NCI-H128 (cell line): ENCODE data around the gene HOXC4.

ENCODE experiments used
- DNase-seq: peaks from one replicate; lab custom pipeline; 2025; ENCODE audit not compliant: unreplicated experiment; lab: John Stamatoyannopoulos, UW

Gene HOXC4

DNA sequence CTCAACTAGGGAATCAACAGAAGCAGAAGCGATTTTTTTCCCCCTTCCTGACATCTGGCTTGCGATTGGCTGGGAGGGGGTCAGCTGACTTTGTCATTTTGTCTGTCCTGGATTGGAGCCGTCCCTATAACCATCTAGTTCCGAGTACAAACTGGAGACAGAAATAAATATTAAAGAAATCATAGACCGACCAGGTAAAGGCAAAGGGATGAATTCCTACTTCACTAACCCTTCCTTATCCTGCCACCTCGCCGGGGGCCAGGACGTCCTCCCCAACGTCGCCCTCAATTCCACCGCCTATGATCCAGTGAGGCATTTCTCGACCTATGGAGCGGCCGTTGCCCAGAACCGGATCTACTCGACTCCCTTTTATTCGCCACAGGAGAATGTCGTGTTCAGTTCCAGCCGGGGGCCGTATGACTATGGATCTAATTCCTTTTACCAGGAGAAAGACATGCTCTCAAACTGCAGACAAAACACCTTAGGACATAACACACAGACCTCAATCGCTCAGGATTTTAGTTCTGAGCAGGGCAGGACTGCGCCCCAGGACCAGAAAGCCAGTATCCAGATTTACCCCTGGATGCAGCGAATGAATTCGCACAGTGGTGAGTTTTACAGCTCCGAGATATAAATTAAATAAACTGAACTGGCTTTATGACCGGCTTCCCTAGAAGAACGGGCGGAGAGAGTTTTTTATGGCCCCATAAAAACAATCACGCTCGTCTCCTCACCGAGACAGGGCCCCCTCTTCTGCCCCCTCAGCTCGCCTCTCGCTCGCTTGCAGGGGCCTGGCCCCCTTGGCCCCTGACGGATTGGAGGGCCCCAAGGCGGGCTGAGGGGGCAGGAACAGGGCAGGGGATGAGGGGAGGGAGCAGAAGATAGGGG lies 25.1 kb upstream of the HOXC4 start, which contains the start of gene HOXC6:
Gene HOXC6, plus strand, starts transcription at position 127 of the 888 bp plus-strand sequence. Its CDS starts 82 bp downstream, at position 209.
- no peak for DNase-seq

DNA sequence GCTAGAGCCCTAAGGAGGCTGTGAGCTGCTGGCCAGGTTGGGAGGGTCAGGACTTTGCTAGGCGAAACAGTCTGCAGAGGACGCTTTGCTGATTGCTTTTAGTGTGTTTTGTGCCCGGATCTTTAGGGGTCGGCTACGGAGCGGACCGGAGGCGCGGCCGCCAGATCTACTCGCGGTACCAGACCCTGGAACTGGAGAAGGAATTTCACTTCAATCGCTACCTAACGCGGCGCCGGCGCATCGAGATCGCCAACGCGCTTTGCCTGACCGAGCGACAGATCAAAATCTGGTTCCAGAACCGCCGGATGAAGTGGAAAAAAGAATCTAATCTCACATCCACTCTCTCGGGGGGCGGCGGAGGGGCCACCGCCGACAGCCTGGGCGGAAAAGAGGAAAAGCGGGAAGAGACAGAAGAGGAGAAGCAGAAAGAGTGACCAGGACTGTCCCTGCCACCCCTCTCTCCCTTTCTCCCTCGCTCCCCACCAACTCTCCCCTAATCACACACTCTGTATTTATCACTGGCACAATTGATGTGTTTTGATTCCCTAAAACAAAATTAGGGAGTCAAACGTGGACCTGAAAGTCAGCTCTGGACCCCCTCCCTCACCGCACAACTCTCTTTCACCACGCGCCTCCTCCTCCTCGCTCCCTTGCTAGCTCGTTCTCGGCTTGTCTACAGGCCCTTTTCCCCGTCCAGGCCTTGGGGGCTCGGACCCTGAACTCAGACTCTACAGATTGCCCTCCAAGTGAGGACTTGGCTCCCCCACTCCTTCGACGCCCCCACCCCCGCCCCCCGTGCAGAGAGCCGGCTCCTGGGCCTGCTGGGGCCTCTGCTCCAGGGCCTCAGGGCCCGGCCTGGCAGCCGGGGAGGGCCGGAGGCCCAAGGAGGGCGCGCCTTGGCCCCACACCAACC lies 23.9 kb upstream of the HOXC4 start:
- DNase-seq = no peak

DNA sequence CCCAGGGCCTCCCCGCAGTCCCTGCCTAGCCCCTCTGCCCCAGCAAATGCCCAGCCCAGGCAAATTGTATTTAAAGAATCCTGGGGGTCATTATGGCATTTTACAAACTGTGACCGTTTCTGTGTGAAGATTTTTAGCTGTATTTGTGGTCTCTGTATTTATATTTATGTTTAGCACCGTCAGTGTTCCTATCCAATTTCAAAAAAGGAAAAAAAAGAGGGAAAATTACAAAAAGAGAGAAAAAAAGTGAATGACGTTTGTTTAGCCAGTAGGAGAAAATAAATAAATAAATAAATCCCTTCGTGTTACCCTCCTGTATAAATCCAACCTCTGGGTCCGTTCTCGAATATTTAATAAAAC lies 23.2 kb upstream of the HOXC4 start:
- no peak for DNase-seq

DNA sequence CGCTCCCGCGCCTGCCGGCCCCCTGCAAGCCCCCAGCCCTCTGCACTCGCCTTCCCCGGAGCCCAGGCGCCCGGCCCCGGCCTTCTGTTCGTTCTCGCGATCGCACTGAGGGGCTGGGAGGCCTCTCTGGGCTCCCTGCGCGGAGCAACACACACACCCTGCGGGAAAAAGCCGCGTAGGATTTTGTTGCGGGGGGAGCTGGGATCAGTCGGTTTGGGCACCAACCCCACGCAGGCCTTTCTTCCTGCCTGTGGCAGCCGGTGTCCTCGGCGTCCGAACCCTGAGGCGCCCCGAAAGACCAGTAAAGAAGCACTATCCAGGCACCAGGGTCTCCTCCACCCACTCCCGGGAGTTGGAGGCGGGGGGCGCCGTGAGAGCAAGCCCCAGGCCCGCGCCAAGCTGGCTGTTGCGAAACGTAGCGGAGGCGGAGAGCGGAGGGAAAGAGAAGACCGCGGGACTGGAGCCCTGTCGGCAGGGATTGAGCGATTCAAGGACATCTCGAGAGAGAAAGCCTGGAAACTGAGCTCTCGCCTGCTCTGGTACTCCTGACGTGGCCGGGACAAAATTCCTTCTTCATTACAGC lies 22.7 kb upstream of the HOXC4 start:
- DNase-seq = no peak

DNA sequence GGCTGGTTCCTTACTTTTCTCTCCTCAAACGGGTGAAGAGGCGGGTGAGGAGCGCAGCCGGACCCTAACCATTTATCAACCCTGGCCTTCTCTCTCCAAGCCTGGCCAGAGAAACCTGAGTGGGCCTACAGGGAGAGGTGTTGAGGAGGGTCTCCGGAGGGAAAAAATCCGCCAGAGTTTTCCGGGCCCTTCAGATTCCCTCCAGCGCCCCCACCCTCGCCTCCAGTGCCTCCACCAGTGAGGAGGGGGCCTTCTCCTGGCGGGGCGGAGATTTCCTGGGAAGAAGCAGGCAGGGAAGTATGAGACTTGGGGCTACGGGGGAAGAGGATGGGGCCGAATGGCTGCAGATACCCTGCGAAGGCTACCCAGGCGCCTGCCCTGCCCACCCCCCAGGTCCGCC lies 22.2 kb upstream of the HOXC4 start:
- DNase-seq = no peak

DNA sequence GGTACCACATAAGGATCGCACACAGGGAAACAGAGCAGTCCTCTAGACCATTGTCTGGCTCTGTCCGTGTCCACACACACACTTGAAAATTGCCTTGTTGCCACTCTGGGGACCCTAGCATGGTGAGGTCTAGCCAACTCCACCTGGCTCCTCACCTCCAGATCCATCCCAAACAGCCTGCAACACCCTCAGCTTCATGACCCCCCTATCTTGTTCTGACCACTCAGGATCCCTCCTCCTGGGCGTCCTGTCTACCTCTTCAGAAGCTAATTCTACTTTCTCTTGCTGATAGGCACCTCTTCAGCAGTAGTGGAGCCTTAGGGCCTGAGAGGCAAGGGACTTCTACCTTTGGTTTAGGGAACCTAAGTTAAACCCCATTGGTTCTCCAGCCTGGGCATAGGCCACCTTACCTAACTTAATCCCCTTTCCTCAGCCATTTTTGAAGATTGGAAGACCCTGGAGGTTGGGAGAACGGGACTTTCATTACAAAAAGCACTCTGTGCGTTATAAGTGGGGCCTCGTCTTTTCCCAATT lies 21.5 kb upstream of the HOXC4 start:
- DNase-seq = no peak

DNA sequence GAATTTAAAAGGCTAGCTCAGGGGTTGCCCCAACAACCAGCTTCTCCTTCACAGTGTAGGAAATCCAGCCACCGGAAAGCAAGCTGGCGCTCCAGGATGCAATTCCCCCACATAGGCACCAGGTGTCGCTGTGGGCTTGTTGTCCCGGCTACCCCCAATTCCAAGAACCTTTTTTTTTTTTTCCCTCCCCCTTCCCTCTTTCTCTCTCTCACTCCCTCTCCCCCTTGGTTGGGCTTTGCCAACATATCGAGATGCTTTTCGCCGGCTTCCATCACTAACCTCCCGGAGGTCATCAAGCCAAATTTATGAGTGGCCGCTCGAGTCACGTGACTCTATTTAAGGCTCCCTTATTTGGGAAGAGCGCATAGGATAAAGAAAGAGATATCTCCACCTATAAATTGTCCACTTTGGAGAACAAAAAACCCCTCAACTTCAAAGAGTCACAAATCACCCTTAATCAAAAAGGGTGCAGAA lies 21.0 kb upstream of the HOXC4 start, which contains the start of gene HOXC5:
Gene HOXC5, plus strand, starts transcription at position 424 of the 474 bp plus-strand sequence. CDS start 73 bp downstream, outside the sequence.
- peak; percentile 24 for DNase-seq

DNA sequence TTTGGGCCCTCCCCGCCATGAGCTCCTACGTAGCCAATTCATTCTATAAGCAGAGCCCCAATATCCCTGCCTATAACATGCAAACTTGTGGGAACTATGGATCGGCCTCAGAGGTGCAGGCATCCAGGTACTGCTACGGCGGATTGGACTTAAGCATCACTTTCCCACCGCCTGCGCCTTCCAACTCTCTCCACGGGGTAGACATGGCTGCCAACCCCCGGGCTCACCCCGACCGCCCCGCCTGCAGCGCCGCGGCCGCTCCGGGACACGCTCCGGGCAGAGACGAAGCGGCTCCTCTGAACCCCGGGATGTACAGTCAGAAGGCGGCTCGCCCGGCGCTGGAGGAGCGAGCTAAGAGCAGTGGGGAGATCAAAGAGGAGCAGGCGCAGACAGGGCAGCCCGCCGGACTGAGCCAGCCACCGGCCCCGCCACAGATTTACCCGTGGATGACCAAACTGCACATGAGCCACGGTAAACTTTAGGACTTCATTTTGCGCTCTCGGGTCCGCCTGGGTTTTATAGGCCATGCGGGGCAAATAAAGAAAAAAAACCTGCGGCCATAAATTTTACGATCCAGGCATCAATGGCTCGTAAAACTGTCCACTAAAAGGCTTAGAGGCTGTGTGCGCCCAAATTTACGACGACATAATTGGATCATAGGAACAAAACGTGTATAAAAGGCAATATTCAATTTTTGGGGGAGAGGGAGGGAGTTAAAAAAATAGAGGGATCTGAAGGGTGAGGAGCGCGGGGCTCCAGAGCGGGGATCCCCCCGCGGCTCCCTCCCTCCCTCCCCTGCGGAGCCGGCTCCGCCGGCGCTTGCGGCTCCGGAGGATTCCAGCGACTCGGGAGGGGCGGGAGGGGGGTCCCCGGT lies 20.3 kb upstream of the HOXC4 start:
- no peak for DNase-seq

DNA sequence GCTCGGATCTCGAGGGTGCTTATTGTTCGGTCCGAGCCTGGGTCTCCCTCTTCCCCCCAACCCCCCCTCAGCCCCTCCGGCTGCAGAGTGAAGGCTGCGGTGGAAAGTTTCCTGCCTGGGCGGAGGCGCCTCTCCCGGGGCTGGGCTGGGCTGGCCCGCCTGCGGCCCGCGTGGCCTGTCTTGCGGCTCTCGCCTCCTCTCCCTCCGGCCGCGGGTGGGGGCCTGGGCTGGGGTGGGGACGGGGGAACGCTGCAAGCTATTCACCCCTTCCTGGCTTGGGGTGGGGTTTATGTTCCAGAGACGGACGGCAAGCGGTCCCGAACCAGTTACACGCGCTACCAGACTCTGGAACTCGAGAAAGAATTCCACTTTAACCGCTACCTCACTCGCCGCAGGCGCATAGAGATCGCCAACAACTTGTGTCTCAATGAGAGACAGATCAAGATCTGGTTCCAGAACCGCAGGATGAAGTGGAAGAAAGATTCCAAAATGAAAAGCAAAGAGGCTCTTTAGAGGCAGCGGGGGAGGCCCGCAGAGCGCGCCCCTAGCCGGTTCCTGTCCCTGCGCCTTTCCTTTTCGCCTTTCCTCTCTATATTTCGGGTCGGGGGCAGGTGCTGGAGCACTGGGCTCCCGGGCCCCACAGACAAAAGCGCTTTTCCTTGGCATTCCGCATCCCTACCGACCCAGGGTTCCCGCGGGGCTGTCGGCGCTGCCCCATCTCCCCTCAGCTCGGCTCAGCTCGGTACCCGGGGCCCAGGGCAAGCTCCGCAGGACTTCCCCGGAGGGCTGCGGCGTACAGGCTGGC lies 19.5 kb upstream of the HOXC4 start:
- no peak for DNase-seq

DNA sequence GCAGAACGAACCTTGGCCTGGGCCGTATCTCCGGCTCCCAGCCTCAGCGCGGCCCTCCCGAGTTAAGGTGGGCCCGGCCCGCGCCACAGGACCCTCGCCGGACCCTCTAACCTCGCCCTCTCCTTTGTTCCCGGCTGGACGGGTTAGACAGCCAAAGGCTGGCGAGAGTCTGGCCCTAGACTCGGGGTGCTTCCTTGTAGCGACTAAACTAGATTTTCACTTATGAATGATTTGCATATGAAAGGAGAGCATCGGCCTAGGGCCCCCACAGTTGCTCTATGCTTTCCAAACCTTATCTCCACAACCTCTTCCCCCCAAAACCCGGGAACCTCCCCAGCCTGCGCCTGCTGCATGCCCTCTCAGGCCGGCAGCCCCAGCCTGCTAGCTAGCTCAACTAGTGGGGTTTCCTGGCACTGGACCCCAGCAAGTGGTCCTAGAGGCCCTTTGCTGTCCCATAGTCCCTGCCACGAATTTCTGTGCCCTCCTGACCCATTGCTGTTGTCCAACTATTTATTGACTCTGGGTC lies 18.8 kb upstream of the HOXC4 start:
- no peak for DNase-seq

DNA sequence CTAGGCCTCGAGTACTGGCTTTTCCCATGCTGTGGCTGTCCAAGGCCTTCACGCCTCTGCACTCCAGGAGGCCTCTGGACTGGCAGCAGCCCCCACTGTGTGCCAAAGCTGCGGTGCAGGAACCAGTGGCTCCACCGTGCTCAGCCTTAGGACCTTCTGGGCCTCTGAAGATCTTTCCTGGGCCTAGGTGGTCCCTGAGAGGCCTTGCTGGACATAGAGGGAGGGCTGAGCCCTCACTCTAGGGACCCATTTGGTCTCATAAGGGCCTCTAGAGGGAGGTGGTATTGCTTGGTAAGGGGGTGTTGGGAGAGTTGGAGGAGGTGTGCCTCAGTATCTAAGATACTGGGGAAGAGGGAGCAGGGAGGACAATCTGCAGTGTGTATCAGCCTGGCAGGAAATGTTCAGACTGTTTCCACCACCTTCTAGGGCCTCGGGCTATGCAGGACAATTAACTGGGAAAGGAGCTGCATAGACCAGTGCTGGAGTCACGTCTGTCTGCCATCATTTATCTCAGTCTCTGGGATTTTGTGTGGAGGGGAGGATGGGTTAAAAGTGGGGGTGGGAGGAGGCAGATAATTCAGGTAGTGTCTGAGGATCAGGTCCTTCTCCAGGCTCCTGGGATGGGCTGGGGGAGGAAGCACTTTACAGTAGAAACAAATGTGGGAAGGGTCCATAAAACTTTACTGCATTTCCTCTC lies 17.9 kb upstream of the HOXC4 start:
- no peak for DNase-seq

DNA sequence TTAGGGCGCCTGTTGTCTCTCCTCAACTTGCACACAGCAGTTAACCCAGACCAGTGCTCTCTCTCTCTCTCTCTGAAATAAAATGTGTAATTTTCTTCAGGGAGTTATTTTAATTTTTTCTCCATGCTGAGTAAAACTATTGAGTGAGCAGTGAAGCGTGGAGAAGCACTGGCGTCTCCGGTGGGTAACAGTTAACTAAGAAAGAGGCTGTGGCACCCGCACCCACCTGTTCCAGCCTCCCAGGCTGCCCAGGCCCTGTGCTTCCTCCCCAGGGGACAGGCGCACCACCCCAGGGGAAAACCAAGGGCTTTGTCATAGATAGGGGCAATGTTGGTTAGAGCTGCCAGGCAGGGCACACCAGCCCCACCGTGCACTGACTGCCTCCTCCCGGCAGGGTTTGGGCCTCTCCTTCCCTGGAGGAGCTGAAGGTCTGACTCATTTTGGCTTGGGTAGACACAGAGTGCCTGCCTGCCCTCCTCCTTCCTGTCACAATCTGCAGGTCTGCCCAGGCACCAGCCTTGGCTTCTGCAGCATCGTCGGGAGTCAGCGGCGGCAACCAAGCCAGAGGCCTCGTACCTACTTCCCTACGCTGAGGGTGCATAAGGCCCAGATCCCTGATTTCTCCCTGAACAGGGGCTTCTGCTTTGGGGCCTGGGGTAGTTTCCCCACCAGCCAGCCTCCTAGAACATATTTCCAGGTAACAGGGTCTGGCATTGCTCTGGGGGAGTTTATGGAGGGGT lies 16.8 kb upstream of the HOXC4 start:
- no peak for DNase-seq

DNA sequence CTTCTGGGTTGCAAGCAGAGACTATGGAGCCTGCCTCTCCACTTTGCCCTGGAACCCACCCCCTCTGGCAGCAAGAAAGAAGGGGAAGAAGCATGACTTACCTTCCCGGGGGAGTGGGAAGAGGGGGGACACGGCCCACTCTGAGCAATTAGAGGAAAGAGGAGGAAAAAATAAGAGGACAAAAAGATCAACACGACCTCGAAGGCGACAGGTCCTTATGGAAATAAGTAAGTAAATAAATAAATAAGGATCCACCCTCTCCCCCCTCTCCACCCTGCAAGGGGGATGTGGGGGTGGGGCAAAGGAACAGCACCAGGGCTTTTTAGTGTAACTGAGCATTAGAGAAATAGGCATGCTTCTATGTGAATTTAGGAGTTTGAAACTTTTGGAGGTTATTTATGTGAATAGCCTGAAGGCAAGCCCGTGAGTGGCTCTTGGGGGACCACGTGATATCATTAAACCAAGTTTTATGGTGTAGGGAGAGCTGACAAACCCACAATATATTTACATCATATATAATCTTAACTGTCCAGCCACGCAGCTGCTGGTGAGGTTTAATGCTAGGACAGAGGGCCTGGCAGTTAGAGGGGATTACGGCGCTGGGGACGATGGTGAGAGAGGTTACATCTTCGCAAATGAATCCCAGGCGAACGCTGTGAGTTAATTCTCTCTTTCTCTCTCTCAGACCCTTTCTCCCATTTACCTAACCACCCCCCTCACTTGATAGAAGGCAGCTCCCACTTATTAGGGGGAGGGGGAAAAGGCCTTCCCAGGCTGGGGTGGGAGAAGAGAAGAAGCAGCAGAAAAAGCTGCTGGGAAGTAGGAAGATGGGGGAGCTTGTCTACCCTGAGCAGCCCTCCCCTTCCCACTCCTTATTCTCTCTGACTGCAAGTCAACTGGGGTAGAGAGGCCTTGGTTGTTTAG lies 16.0 kb upstream of the HOXC4 start:
- DNase-seq = no peak

DNA sequence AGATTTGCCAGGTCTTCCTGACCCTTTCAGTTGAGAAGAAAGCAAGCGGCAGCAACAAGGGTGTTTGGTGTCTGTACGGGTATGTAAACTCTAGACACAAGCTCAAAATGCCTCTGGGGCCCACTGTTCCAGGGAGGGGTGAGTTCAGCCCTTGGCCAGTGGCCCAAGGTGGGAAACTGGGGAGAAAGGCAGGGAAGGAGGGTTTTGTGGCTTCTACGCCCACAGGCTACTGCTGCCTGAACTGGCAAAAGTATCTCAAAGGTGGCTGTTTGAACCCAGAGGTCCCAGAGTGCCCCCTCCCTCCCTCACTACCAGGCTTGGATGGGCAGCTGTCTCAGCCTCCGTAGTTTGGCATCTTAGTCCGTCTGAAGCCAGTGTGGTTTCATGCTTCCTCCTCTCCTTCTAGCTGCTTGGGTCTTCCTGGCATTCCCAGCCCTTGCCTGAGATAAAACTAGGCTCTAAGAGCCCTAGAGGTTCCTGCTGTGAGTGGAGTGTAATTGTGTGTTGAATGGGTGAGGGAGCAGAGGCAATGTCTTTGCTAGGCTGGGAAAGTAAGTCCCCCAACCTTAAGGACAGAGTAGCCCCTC lies 15.3 kb upstream of the HOXC4 start:
- no peak for DNase-seq

DNA sequence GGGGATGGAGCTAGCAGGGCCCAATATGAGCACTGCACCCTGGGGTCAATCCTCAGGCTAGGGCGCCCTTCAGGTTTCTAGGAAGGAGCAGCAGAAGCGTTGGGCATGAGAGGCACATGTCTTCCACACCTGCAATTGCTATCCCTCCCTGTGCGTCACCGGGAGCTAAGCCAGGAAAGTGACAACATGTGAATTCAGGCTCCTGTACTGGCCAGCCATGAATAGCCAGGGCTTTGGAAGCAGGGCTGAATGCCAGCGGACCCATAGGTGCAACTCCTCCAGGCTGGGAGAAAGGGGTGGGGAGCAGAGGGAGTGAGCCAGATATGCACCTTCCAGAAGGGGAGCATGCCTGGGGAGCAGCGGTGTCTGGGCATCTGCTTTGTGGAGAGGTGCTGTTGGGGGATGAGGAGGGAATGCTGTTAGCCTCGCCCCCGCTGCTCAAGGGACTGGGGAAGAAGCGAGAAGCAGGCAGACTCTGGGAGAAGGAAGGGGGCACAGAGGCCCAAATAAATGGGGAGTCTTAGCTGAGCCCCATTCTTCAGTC lies 14.7 kb upstream of the HOXC4 start:
- no peak for DNase-seq
